ENCODE data around the gene STARD3NL. TPM values are rescaled to one million over a fixed set of nuclear protein-coding genes. Genes with fewer than 3 reads are reported as not detected.

STARD3NL gene
- total RNA-seq, result 56.2 and 84.2 TPM in 2 replicates

DNA sequence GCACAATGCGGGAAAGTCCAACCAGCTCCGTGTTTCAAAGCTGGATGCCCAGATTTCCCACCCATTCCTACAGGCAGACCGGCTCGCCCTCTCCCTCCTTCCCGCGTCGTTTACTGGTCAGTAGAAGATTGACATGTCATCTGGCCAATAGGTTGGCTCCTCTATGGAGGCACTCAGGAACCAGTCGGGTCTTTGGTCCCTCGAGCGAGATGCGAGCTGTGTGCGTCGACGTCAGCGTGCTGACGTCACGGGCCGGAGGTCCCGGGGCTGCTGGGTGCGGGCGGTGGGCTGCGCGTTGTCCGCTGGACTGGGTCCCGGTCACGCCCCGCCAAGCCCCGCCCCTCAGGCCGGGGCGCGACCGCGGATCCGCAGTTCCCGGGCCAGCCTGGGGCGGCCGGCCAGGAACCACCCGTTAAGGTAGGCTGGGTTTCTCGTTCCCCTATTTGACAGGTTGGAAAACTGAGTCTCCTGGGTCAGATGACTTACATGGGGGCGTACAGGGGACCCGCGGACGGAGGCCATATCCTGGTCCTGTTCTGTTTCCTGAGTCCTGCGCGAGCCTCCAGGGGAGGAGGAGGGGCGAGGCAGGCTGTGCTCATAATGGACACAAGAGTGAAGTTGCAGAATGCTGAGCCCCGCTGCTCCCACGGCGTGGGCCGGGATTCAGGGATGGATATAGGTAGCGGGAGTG, at the start of gene STARD3NL:
Gene STARD3NL, plus strand, starts transcription at position 242 of the 691 bp plus-strand sequence. CDS start 29,260 bp downstream, outside the sequence.

GRCh38 chr7:38273286-38273995, 95.4 kb downstream of the STARD3NL start, which contains the start of gene TARP:
Gene TARP (minus strand): TSS chr7:38273636.

